Gastroesophageal sphincter (tissue), 4 donors: ENCODE measurements around the gene BAIAP2. TPM values are rescaled to one million over a fixed set of nuclear protein-coding genes. Genes with fewer than 3 reads are reported as not detected.

Source experiments
- ATAC-seq: fragments of 150-250 bp; one replicate; pipeline ENCODE4 v1.9.1; 2016; ENCODE audit warnings: mild to moderate bottlenecking, moderate library complexity
- H3K27ac ChIP-seq, 4 donors: fragments of 200-600 bp; sonication (generic) in 3 of 4; 1 replicate in 3 of 4; 2 replicates in 1 of 4; pipeline ENCODE4 v1.5.1; 2016 to 2019
- H3K27me3 ChIP-seq: fragments of 200-600 bp; sonication (generic); one replicate; pipeline ENCODE4 v1.5.1; 2019
- H3K36me3 ChIP-seq, 2 donors: fragments of 200-600 bp; sonication (generic); one replicate each; pipeline ENCODE4 v1.5.1; 2019; ENCODE audit warnings: control low read depth in 1 of 2
- H3K4me1 ChIP-seq, 3 donors: fragments of 200-600 bp; sonication (generic); 1 replicate in 2 of 3; 2 replicates in 1 of 3; pipeline ENCODE4 v1.5.1; 2016 to 2019; ENCODE audit warnings: control low read depth in 2 of 3
- H3K4me3 ChIP-seq, 2 donors: fragments of 200-600 bp; sonication (generic); one replicate each; pipeline ENCODE4 v1.5.1; 2019; ENCODE audit warnings: mild to moderate bottlenecking in 1 of 2, moderate library complexity in 1 of 2
- H3K9me3 ChIP-seq, 3 donors: fragments of 200-600 bp; sonication (generic); one replicate each; pipeline ENCODE4 v1.5.1; 2017 to 2019; ENCODE audit warnings: control low read depth in 2 of 3
- CTCF ChIP-seq, 4 experiments: fragments of 200-600 bp in 2 of 4; fragments of 450-650 bp in 2 of 4; sonication (generic) in 1 of 4; IDR thresholded peaks; one replicate each; pipeline ENCODE4 v1.5.1; 2017 to 2019; ENCODE audit warnings: antibody characterized with exemption in 4 of 4, mild to moderate bottlenecking in 2 of 4, moderate library complexity in 2 of 4
- EP300 ChIP-seq: sonication (generic); formaldehyde crosslinking; IDR thresholded peaks from one replicate; pipeline ENCODE4 v1.6.1; 2017; ENCODE audit warnings: antibody characterized with exemption, mild to moderate bottlenecking
- POLR2A ChIP-seq, 2 donors: fragments of 450-650 bp; IDR thresholded peaks; one replicate each; pipeline ENCODE4 v1.6.1; 2017; ENCODE audit warnings: antibody characterized with exemption in 2 of 2, mild to moderate bottlenecking in 2 of 2, moderate library complexity in 1 of 2
- POLR2AphosphoS5 ChIP-seq: sonication (generic); formaldehyde crosslinking; IDR thresholded peaks from one replicate; pipeline ENCODE4 v1.6.1; 2017; ENCODE audit warnings: antibody characterized with exemption
- WGBS, 2 donors: methylation state at CpG; one replicate each; pipeline ENCODE4 v1.1.5; 2018; ENCODE audit warnings: low coverage in 1 of 2; 5-methylcytosine and 5-hydroxymethylcytosine counted together
- total RNA-seq, 4 donors: library from RNA; depleted of rRNA; stranded (reverse); fragments of >200 nt; gene quantifications; one replicate each; pipeline ENCODE4 v1.1.0, GENCODE V29; 2016

The BAIAP2 gene
- total RNA-seq, 4 donors from 2014 or later: 32.7 to 54.9 (median 40.6) TPM

- 0% methylated on average over 1 of the region's 31 CpGs; no CpG with 5 or more reads in 1 of the 2 donors for WGBS, 2 donors
These were observed 62.4 kb downstream of the BAIAP2 start for GRCh38 chr17:81097134-81097942.

GRCh38 chr17:81097943-81098308 is 63.0 kb downstream of the BAIAP2 start:
- Histone ChIP-seq H3K4me3 (peak overlapping the region in 1 of 2 donors; percentile 33), H3K36me3 (peaks cover 0 to 35% of the 10 kb centered on the region in 2 donors), H3K9me3 (no peaks in the 10 kb centered on the region), H3K4me1 (peaks cover 0 to 68% (median 39%) of the 10 kb centered on the region in 3 donors), H3K27ac (peak overlapping the region in 3 of 4 donors; percentile 69 to 84 (median 82)), H3K27me3 (no peaks in the 10 kb centered on the region)
- TF ChIP-seq CTCF (IDR thresholded peaks at IDR 0.05) (no peak), POLR2A (IDR thresholded peaks at IDR 0.05) (no peak), POLR2AphosphoS5 (no peak), EP300 (no peak)
- no peak for ATAC-seq
- WGBS, 2 donors: 76% methylated on average over 4 of the region's 13 CpGs; no CpG with 5 or more reads in 1 of the 2 donors

More at GRCh38 chr17:81097134-81097942, 62.4 kb downstream of the BAIAP2 start:
- Histone ChIP-seq H3K36me3 (peaks cover 0 to 29% of the 10 kb centered on the region in 2 donors), H3K4me1 (peaks cover 0 to 68% (median 39%) of the 10 kb centered on the region in 3 donors), H3K27me3 (no peaks in the 10 kb centered on the region), H3K4me3 (peak overlapping the region in 1 of 2 donors; percentile 33), H3K27ac (peak overlapping the region in 3 of 4 donors; percentile 69 to 84 (median 82)), H3K9me3 (no peaks in the 10 kb centered on the region)
- ATAC-seq: peak; percentile 67
- TF ChIP-seq CTCF (IDR thresholded peaks at IDR 0.05) (peak in 3 of 4 experiments; percentile 63 to 93 (median 77)), EP300 (no peak), POLR2AphosphoS5 (peak; percentile 42)

GRCh38 chr17:81099888-81100287 is 64.9 kb downstream of the BAIAP2 start:
- no peak for ATAC-seq
- H3K4me1 ChIP-seq: peaks cover 0 to 50% (median 35%) of the 10 kb centered on the region in 3 donors
- no peaks in the 10 kb centered on the region for H3K9me3 ChIP-seq
- H3K36me3 ChIP-seq: peaks cover 0 to 55% of the 10 kb centered on the region in 2 donors
- no peak overlapping the region for H3K27ac ChIP-seq
- no peaks in the 10 kb centered on the region for H3K27me3 ChIP-seq
- 93 to 96% methylated on average over 4 to 12 of the region's 23 CpGs for WGBS, 2 donors
- H3K4me3 ChIP-seq: no peak overlapping the region
- TF ChIP-seq EP300: no peak
- TF ChIP-seq POLR2AphosphoS5: no peak
- TF ChIP-seq CTCF (IDR thresholded peaks at IDR 0.05): no peak
- TF ChIP-seq POLR2A (IDR thresholded peaks at IDR 0.05): no peak

GRCh38 chr17:81100668-81101067 is 65.7 kb downstream of the BAIAP2 start:
- H3K27ac ChIP-seq: no peak overlapping the region
- H3K4me3 ChIP-seq: no peak overlapping the region
- peaks cover 0 to 63% of the 10 kb centered on the region in 2 donors for H3K36me3 ChIP-seq
- H3K4me1 ChIP-seq: peaks cover 0 to 42% (median 28%) of the 10 kb centered on the region in 3 donors
- 100% methylated on average over 2 of the region's 10 CpGs; no CpG with 5 or more reads in 1 of the 2 donors for WGBS, 2 donors
- no peaks in the 10 kb centered on the region for H3K9me3 ChIP-seq
- no peak for TF ChIP-seq POLR2AphosphoS5
- TF ChIP-seq EP300: no peak
- no peaks in the 10 kb centered on the region for H3K27me3 ChIP-seq
- ATAC-seq: no peak

GRCh38 chr17:81101614-81102306 is 66.8 kb downstream of the BAIAP2 start:
- ATAC-seq: peak; percentile 73
- no peaks in the 10 kb centered on the region for H3K9me3 ChIP-seq
- H3K36me3 ChIP-seq: peaks cover 0 to 73% of the 10 kb centered on the region in 2 donors
- peaks cover 0 to 31% (median 17%) of the 10 kb centered on the region in 3 donors for H3K4me1 ChIP-seq
- no peak overlapping the region for H3K27ac ChIP-seq
- TF ChIP-seq CTCF (IDR thresholded peaks at IDR 0.05) (peak in 3 of 4 experiments; percentile 100), POLR2AphosphoS5 (no peak)
- no peak overlapping the region for H3K4me3 ChIP-seq
- WGBS, 2 donors: no CpG with 5 or more reads among the region's 33 CpGs
- H3K27me3 ChIP-seq: no peaks in the 10 kb centered on the region
